HG02970 (cell line): Measurements from ENCODE around the gene MRPL28.
"Not testable (repeated sequence)": the region's sequence is repeated elsewhere in the genome, so short reads cannot be mapped to it uniquely, and the experiment has no call there.

Experiments used
- ATAC-seq: cut with Tn5 transposase; IDR thresholded peaks from one replicate; pipeline ENCODE4 v1.9.1; 2021; ENCODE audit warnings: mild to moderate bottlenecking, moderate library complexity, moderate number of reproducible peaks; ENCODE audit not compliant: unreplicated experiment, low FRiP score

The MRPL28 gene

GRCh38 chr16:375212-375611, 4.9 kb upstream of the MRPL28 start:
- no peak for ATAC-seq

DNA sequence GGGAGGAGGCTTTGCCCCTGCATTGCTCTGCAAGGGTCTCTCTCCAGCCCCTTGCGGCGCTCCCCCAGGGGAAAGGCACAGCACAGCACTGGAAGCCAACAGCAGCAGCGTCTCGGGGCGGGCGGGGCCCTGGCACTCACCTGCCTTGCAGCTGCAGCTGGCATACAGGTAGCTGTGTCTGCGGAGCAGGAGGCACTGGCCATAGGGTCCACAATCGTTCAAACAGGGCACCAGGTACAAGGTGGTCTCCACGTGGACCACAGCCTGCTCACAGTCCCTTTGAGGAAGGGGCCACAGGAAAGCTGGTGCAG, 4.2 kb upstream of the MRPL28 start:
- ATAC-seq: no peak

DNA sequence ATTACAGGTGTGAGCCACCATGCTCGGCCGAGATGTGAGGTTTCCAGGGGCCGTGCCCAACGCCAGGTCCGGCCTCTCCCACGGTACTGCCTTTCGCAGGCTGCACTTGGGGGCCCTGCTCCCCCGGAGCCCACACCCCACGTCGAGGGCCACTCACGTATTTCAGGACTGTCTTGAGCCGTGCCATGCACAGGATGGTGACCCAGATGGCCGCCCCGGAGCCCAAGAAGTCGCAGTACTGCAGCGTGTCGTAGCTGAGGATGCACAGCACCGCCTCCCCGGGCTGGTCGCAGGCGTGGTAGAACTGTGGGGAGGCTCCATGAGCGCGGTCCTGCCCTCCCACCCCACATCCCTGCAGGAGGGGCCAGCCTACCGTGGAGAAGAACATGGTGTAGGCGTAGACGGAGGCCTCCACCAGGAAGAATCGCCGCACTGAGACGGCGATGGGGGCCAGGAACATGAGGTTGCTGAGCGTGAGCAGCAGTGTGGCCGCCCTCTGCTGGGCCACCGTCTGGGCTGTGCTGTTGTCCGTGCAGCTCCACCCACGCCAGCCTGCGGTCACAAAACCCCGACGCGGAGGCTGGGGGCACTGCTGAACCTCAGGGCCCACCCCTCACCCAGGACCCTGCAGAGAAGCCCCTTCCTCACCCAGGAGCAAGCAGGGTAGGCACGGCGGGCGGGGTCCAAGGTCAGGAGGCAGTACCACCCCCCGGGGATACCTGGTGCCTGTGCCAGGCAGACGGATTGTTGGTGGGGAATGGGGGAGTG, 3.7 kb upstream of the MRPL28 start:
- ATAC-seq: no peak

GRCh38 chr16:373020-373598, 2.8 kb upstream of the MRPL28 start:
- ATAC-seq: no peak

GRCh38 chr16:372302-372983, 2.1 kb upstream of the MRPL28 start:
- no peak for ATAC-seq

- no peak for ATAC-seq
Observed at GRCh38 chr16:371515-372301, 1.4 kb upstream of the MRPL28 start.

DNA sequence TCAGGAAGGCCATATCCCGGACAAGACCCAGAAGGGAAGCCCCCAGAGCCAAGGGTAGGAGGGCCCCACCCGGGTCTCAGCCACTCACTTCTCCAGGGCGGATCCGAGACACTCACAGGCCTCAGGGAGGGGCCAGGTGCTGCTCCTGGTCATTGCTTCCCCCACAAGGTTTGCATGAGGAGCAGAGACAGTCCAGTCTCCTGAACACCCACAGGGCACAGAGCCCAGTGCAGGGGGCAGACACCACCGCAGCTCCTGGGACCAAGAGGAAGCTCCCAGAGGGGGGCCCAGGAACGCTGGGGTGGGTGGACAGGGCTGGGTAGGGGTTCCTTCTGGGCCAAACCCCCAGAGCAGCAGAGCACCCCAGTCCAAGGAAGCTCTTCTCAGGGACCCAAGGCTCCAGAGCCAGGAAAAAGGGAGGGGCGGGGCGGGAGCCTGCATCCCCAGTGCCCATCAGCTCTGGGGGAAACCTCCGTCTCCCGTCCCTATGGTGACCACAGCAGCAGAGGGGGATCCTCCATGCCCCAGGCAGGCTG, 709 bp upstream of the MRPL28 start:
- no peak for ATAC-seq

DNA sequence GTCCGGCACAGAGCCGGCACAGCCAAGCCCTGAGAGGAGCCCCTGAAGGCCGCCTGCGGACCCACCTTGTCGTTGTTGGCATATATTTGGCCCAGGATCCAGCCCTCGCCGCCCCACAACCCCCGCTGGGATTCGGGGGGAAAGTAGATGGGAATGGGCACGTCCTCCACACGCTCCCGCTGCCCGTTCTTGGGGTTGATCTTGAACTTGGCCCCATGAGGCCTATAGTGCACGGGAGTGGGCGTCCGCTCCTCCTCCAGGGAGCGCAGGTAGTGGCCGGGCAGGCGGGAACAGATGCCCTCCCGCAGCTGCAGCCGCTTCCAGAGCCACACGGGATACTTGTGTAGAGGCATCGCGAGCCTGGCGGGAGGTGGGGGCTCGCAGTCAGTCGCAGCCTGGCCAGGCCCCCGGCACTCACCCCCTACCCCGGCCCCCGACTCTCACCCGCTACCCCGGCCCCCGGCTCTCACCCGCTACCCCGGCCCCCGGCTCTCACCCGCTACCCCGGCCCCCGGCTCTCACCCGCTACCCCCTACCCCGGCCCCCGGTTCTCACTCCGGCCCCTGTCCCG, 387 bp downstream of the MRPL28 start:
- no peak for ATAC-seq

GRCh38 chr16:369275-369865, 968 bp downstream of the MRPL28 start:
- ATAC-seq: no peak

DNA sequence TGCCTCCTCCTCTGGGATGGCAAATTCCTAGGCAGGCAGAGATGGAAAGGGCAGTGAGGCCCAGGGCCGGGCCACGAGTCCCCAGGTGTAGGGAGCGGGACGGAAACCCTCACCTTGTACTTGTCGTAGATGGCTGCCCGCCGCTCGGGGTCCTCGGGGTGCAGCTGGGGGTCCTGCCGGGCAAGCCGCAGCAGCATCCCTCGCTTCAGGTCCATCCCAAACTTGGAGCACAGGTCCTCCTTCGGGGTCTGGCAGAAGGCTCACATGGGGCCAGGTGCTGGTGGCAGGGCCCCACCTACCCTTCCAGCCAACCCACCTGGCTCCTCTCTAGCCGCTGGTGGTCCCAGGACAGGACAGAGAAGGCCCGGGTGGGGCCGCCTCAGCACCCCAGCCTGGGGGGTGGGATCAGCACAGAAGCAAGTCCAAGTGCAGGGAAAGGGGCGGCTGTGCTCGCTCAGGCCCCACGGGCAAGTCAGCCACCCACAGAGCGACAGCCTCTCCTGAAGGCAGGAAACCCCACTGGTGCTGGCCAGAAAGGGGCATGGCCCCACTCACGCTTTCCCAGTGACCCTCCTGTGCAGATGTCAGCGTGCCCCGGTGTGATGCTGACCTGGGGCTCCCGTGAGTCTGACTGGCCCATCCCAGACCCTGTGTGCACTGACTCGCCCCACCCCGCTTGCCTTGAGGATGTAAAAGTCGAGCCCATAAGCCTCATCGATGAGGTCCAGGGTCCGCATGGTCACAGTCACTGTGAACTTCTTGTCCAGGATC, 1.8 kb downstream of the MRPL28 start:
- no peak for ATAC-seq

DNA sequence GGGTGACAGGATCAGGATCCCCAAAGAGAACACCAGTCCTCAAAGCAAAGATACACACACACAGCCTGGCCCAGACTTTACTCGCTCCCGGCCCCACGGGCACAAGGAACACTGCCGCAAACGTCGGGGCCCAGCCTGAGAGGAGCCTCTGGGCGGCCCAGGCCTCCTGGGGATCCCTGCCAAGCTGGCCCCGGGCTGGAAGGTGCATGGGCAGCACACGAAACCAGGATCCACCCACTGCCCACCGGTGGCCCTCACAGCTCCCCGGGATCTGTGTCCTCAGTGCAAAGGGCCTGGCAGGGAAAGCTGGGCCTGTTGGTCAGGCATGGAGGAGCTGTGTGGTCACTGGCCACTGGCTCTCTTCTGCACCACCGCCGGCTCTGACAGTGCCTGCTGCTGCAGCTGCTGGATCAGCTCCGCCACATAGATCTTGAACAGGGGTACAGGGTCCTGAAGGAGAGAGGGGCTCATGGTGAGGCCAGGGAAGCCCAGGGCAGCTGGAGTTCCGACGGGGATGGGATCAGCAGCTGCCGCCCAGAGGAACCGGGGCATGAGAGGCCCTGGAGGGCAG, 2.9 kb downstream of the MRPL28 start:
- no peak for ATAC-seq

- no peak for ATAC-seq
Observed at GRCh38 chr16:366476-366875, 3.9 kb downstream of the MRPL28 start.

- no peak for ATAC-seq
Observed at GRCh38 chr16:364595-365491, 5.5 kb downstream of the MRPL28 start.

- no peak for ATAC-seq
Observed at GRCh38 chr16:363766-364490, 6.4 kb downstream of the MRPL28 start.

GRCh38 chr16:363110-363765, 7.1 kb downstream of the MRPL28 start:
- ATAC-seq: no peak

DNA sequence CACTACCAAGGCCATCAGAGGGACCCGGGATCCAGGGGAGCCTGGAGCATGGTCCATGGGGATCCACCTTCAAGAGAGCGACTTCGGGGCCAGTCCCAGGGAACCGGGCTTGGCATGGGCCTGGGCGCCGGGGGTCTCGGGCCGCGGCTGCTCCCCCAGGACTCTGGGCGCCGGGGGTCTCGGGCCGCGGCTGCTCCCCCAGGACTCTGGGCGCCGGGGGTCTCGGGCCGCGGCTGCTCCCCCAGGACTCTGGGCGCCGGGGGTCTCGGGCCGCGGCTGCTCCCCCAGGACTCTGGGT, 7.7 kb downstream of the MRPL28 start:
- not testable (repeated sequence) for ATAC-seq
